Stimulated activated CD4-positive, alpha-beta T cell treated with anti-CD3 and anti-CD28 coated beads, Interleukin-1b, Interleukin-23, amount 100 ng/mL, for 24 hours (primary cell): ENCODE data around the gene TBC1D23.
"Not testable (repeated sequence)": the region's sequence is repeated elsewhere in the genome, so short reads cannot be mapped to it uniquely, and the experiment has no call there.

Experiments
- DNase-seq, 4 experiments: peaks; one replicate each; pipeline ENCODE4 v3.0.0-alpha.2; 2020; ENCODE audit warnings: low read depth in 4 of 4, low spot score in 1 of 4

The TBC1D23 gene

GRCh38 chr3:100260685-100261484 lies at the start of gene TBC1D23:
Gene TBC1D23 (plus strand): TSS chr3:100260992. CDS start chr3:100261019, 27 bp downstream.
- peak; percentile 86 to 95 (median 90) for DNase-seq

GRCh38 chr3:100213891-100214573 lies 46.8 kb upstream of the TBC1D23 start:
- no peak for DNase-seq

DNA sequence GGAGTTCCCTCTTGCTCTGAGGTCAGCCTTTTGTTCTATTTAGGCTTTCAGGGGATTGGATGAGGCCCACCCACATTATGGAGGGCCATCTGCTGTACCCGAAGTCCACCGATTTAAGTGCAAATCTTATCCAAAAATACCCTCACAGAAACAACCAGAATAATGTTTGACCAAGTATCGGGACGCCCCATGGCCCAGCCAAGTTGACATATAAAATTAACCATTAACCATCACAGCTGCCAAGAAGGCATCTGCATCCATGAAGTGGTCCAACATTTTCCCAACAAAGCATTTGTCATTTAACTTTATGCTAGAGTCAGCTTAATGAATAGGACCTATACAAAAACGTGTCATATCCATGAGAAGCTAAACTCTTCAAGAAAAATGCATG lies 46.2 kb upstream of the TBC1D23 start:
- DNase-seq, result no peak

- no peak for DNase-seq
Measured at GRCh38 chr3:100216713-100217112, 44.1 kb upstream of the TBC1D23 start.

DNA sequence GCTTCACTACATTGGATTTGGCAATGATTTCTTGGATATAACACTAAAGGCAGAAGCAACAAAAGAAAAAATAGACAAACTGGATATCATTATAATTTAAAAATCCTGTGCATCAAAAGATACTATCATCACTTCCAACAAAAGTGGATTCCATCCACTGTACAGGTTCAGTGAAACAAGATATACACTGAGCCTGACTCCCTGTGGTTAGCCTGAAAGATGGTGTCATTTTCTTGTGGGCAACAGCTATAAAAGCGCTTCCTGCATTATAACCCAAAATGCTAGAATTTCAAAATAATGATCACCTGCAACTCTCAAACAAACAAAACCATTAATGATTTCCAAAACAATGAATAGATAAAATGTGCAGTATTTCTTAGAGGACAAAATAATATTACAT lies 39.6 kb upstream of the TBC1D23 start:
- DNase-seq, result no peak

DNA sequence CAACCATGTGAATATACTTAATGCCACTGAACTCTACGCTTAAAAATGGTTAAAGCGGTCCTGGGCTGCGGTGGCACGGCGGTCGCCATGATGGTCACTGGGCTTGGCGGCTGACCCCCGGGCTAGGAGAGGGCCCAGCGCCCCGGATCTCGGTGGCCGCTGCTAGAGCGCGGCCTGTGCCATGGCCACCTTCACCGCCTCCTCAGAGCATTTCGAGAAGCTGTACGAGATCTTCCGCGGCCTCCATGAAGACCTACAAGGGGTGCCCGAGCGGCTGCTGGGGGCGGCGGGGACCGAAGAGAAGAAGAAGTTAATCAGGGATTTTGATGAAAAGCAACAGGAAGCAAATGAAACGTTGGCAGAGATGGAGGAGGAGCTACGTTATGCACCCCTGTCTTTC lies 35.6 kb upstream of the TBC1D23 start:
- DNase-seq, result no peak

- DNase-seq, result no peak
Measured at GRCh38 chr3:100225883-100226282, 34.9 kb upstream of the TBC1D23 start.

- DNase-seq, result no peak
Measured at GRCh38 chr3:100226712-100227429, 33.9 kb upstream of the TBC1D23 start.

GRCh38 chr3:100227511-100227921 lies 33.3 kb upstream of the TBC1D23 start:
- DNase-seq, result no peak

DNA sequence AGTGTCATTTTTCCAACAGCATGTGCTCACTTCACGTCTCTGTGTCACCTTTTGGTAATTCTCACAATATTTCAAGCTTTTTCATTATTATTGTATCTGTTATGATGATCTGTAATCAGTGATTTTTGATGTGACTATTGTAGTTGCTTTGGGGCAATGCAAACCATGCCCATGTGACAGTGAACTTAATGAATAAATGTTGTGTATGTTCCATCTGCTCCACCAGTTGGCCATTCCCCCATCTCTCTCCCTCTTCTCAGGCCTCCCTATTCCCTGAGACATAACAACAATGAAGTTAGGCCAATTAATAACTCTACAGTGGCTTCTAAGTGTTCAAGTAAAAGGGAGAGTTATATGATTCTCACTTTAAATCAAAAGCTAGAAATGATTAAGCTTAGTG lies 32.5 kb upstream of the TBC1D23 start:
- no peak for DNase-seq

DNA sequence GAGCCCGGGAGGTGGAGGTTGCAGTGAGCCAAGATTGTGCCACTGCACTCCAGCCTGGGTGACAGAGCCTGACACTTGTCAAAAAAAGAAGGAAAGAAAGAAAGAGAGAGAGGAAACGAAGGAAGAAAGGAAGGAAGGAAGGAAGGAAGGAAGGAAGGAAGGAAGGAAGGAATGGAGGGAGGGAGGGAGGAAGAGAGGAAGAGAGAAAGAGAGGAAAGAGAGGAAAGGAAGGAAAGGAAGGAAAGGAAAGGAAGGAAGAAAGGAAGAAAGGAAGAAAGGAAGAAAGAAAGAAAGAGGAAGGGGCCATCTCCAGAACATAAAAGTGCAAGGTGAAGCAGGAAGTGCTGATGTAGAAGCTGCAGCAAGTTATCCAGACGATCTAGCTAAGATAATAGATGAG lies 31.6 kb upstream of the TBC1D23 start:
- not testable (repeated sequence) for DNase-seq

- DNase-seq, result no peak
Measured at GRCh38 chr3:100230710-100231109, 30.1 kb upstream of the TBC1D23 start.

DNA sequence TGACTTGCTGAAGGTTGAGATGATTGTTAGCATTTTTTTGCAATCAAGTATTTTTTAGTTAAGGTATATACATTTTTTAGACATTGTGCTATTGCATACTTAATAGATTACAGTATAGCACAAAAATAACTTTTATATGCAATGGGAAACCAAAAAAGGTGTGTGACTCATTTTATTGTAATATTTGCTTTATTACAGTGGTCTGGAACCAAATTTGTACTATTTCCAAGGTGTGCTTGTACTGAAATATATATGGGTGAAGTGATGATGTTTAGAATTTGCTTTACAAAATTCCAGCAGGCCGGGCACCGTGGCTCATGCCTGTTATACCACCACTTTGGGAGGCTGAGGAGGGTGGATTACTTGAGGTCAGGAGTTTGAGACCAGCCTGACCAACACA lies 29.1 kb upstream of the TBC1D23 start:
- DNase-seq, result no peak

- no peak for DNase-seq
Measured at GRCh38 chr3:100234364-100234763, 26.4 kb upstream of the TBC1D23 start.

GRCh38 chr3:100238599-100238998 lies 22.2 kb upstream of the TBC1D23 start:
- DNase-seq, result no peak

- not testable (repeated sequence) for DNase-seq
Measured at GRCh38 chr3:100242471-100242870, 18.3 kb upstream of the TBC1D23 start.

GRCh38 chr3:100244264-100244663 lies 16.5 kb upstream of the TBC1D23 start:
- no peak for DNase-seq

DNA sequence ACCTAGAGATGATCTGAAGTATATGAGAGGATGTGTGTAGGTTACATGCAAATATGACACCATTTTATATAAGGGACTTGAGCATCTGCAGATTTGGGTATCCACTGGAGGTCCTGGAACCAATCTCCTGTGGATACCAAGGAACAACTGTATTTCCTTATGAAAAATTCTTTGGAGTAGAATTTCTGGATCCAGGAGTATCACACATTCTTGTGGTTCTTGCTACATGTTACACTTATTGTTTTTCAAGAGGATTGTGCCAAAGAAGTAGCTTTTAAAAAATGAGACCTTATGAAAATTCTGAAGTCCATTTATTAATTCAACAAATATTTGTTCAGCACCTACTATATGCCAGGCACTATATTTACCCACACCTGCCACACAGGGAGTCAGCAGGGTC lies 15.7 kb upstream of the TBC1D23 start:
- no peak for DNase-seq

DNA sequence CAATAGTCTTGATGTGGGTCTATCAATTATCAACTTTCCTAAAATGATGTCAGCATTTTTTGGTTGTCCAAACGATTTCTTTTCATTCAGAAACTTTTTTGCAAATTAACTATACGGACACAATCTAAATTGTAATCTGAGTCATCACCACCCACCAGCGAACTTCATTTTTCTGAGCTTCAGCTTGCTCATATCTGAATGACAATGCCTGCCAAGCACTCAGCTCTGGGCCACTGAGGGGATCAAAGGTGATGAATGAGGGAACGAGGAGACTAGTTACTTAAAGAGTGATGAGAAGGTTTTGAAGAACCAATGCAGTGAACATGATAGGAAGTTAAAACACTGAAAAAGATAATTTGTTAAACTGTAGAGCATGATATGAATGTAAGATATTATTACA lies 14.9 kb upstream of the TBC1D23 start:
- DNase-seq, result peak in 1 of 4 experiments; percentile 12

DNA sequence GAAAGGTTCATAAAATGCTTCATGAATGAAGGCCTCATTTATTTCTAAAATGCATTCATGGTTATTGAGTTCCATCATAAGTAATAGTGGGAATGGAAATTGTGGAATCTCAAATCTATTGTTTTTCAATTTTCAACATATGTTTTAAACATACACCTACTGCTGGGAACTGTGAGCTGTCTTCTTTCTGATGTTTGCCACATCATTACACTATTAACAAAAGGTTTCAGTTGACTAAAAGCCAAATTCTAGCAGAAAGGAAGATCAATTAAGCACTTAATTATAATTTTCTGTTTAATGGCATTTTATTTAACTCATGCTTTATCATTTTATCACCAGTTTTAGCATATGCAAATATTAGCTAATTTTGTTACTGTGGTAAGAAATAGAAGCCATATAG lies 13.8 kb upstream of the TBC1D23 start:
- DNase-seq, result no peak

DNA sequence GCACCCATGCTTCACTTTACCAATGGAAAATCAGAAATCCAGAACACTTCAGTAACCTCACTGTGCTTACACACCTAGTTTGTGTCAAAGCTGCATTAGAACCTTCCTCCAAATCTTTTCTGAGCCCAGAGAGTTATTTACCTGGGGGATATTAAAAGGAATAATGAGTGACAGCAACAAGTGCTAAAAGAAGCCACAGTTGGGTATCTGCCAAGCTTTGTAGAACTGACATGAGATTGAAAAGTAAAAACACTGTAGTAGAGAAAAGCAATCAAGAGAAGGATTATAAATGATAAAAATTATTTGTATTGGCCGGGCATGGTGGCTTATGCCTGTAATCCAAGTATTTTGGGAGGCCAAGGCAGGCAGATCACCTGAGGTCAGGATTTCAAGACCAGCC lies 8.8 kb upstream of the TBC1D23 start:
- DNase-seq, result no peak
